ENCODE measurements around the gene LTBP2. TPM values are rescaled to one million over a fixed set of nuclear protein-coding genes. Genes with fewer than 3 reads are reported as not detected.

Gene LTBP2
- total and polyA plus RNA-seq, 2 of the 13 experiments (the other 11 are each of a cell fraction or from before 2014, with no cell fraction given) = 0.20 to 0.41 TPM

- no peak for TF ChIP-seq ZNF749 (CRISPR knock-in tag; IDR thresholded peaks at IDR 0.05; ENCODE audit: borderline replicate concordance)
- TF ChIP-seq TEAD3 (CRISPR knock-in tag; optimal IDR thresholded peaks at IDR 0.05; ENCODE audit: borderline replicate concordance) = peak; percentile 43
- no peak for TF ChIP-seq ZFP91 (CRISPR knock-in tag; IDR thresholded peaks at IDR 0.05; ENCODE audit: borderline replicate concordance)
- peak; percentile 65 for TF ChIP-seq SP5 (CRISPR knock-in tag; IDR thresholded peaks at IDR 0.05; ENCODE audit: borderline replicate concordance, low read depth)
- peak; percentile 74 for TF ChIP-seq NFE2 (CRISPR knock-in tag; IDR thresholded peaks at IDR 0.05)
- TF ChIP-seq MAFK (conservative IDR thresholded peaks at IDR 0.05 in 1 of 2, IDR thresholded peaks at IDR 0.05 in 1 of 2; ENCODE audit: low read length in 2 of 2) = 0 out of 4 replicates have a peak, but pooled peaks of 1 of the 2 experiments have one; percentile 5
- TF ChIP-seq SOX6 (IDR thresholded peaks at IDR 0.05) = no peak
- 0 out of 2 replicates have a peak, but pooled peaks have one; percentile 11 for TF ChIP-seq SOX6 (CRISPR knock-in tag; IDR thresholded peaks at IDR 0.05)
- TF ChIP-seq, protein P1, sequence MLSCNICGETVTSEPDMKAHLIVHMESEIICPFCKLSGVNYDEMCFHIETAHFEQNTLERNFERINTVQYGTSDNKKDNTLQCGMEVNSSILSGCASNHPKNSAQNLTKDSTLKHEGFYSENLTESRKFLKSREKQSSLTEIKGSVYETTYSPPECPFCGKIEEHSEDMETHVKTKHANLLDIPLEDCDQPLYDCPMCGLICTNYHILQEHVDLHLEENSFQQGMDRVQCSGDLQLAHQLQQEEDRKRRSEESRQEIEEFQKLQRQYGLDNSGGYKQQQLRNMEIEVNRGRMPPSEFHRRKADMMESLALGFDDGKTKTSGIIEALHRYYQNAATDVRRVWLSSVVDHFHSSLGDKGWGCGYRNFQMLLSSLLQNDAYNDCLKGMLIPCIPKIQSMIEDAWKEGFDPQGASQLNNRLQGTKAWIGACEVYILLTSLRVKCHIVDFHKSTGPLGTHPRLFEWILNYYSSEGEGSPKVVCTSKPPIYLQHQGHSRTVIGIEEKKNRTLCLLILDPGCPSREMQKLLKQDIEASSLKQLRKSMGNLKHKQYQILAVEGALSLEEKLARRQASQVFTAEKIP (CRISPR knock-in tag; IDR thresholded peaks at IDR 0.05; ENCODE audit: borderline replicate concordance) = no peak
- no peak for TF ChIP-seq NCOA5 (CRISPR knock-in tag; IDR thresholded peaks at IDR 0.05)
- no peak for TF ChIP-seq NFRKB (IDR thresholded peaks at IDR 0.05)
- no peak for TF ChIP-seq STAG1 (CRISPR knock-in tag; IDR thresholded peaks at IDR 0.05)
- TF ChIP-seq ZBTB43 (CRISPR knock-in tag; conservative IDR thresholded peaks at IDR 0.05) = peak; percentile 95
- TF ChIP-seq NFE2L2 (IDR thresholded peaks at IDR 0.05; ENCODE audit: low read length) = peak; percentile 69; the same call in 1 of the 2 replicates
These were observed 95.4 kb downstream of the LTBP2 start (continued) for GRCh38 chr14:74516451-74517160.

Measured in HepG2 (cell line).